Measurements from ENCODE around the gene ATP2B2. TPM values are rescaled to one million over a fixed set of nuclear protein-coding genes. Genes with fewer than 3 reads are reported as not detected.

ATP2B2 gene
- total RNA-seq, 1 donor from 2014 or later = 0.13 TPM

DNA sequence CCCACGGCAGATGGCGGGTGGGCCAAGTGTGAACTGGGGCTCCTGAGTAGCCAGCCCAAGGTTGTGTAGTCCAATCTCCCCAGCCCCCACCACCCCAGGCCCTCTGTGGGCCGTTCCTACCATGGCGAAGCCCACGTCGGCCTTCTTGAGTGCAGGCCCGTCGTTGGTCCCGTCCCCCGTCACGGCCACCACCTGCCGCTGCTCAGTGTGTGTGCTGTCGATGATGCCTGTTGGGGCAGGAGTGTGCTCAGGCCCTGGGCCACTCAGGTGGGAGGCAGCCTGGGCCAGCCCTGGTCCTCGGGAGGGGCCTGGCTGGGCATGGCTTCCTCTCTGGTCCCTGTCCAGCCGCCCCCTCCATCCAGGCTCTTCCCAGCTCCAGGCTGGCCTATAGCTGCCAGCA lies 159.5 kb downstream of the ATP2B2 start:
- Mint-ChIP-seq H3K27ac (ENCODE audit: unreplicated experiment) (no peak overlapping the region), H3K27me3 (ENCODE audit: unreplicated experiment) (no peaks in the 10 kb centered on the region), H3K9me3 (ENCODE audit: unreplicated experiment) (no peaks in the 10 kb centered on the region), H3K36me3 (ENCODE audit: unreplicated experiment) (no peaks in the 10 kb centered on the region), H3K4me1 (ENCODE audit: unreplicated experiment) (no peaks in the 10 kb centered on the region), H3K4me3 (ENCODE audit: unreplicated experiment) (no peak overlapping the region)
- TF ChIP-seq, protein P1, sequence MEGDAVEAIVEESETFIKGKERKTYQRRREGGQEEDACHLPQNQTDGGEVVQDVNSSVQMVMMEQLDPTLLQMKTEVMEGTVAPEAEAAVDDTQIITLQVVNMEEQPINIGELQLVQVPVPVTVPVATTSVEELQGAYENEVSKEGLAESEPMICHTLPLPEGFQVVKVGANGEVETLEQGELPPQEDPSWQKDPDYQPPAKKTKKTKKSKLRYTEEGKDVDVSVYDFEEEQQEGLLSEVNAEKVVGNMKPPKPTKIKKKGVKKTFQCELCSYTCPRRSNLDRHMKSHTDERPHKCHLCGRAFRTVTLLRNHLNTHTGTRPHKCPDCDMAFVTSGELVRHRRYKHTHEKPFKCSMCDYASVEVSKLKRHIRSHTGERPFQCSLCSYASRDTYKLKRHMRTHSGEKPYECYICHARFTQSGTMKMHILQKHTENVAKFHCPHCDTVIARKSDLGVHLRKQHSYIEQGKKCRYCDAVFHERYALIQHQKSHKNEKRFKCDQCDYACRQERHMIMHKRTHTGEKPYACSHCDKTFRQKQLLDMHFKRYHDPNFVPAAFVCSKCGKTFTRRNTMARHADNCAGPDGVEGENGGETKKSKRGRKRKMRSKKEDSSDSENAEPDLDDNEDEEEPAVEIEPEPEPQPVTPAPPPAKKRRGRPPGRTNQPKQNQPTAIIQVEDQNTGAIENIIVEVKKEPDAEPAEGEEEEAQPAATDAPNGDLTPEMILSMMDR (IDR thresholded peaks at IDR 0.05) = no peak
- no peak for DNase-seq (ENCODE audit: extremely low spot score, unreplicated experiment)

DNA sequence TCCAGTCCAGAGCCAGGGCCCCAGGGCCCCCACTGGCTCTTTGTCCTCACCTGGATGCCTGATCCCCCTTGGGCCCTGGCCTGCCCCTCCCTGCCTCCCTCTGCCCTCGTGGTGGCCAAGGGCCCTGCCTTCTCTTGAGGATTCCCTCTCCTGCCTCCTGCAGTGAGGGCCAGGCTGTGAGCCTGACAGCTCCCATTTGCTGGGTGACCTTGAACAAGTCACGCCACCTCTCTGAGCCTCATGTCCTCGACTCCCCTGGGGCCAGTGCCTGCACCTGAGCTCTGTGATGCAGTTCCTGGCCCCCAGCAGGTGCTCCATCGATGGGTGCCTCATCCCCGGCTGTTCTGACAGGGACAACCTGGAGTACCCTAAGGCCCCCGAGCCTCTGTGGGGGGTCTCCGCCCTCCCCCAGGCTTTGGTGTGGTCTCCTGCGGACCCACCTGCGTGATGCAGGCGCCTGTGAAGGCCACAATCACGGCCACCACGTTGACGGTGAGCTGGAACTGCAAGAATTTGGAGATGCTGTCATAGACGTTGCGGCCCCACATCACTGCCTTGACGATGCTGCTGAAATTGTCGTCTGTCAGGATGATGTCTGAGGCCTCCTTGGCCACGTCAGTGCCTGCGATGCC lies 160.3 kb downstream of the ATP2B2 start:
- no peaks in the 10 kb centered on the region for H3K36me3 Mint-ChIP-seq (ENCODE audit: unreplicated experiment)
- peaks cover 5% of the 10 kb centered on the region for H3K27me3 Mint-ChIP-seq (ENCODE audit: unreplicated experiment)
- H3K4me3 Mint-ChIP-seq (ENCODE audit: unreplicated experiment) = no peak overlapping the region
- TF ChIP-seq, protein P1 (IDR thresholded peaks at IDR 0.05) = no peak
- H3K27ac Mint-ChIP-seq (ENCODE audit: unreplicated experiment) = no peak overlapping the region
- no peak for DNase-seq (ENCODE audit: extremely low spot score, unreplicated experiment)
- no peaks in the 10 kb centered on the region for H3K4me1 Mint-ChIP-seq (ENCODE audit: unreplicated experiment)
- H3K9me3 Mint-ChIP-seq (ENCODE audit: unreplicated experiment) = no peaks in the 10 kb centered on the region

DNA sequence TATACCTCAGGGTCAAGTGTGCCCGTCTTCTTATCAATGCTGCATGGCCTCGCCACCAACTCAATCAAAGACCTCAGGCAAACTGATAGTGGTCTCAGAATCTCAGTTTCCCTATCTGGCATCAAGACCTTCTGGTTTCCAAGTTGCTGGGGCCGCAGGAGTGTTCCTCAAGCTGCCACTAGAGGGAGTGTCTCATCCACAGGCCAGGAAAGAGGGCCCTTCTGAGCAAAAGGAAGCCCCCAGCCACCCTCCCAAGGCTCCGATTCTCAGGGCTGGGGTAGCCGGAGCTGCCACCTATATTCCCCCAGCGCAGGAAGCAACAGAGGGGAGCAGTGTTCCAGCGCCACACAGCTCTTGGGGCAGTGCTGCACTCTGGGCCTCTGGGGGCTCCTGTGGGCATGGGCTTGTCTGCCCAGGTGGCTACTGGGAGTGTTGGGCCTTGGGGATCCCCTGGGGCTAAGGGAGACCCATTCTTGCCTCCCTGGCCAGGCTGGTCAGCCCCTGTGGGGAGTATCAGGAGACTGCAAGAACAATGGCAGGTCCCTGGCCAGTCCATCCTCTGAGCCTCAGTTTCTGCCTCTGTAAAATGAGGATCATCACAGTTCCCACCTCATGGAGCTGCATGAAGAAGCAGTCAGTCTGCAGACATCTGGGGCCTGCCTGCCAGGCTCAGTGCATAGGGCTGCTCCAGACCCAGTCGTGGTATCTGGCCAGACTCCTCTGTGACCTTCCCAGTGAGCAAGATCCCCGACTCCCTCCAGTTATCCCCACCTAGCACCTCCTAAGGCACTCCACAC lies 161.0 kb downstream of the ATP2B2 start:
- Mint-ChIP-seq H3K4me1 (ENCODE audit: unreplicated experiment) (no peaks in the 10 kb centered on the region), H3K4me3 (ENCODE audit: unreplicated experiment) (no peak overlapping the region), H3K36me3 (ENCODE audit: unreplicated experiment) (no peaks in the 10 kb centered on the region), H3K27me3 (ENCODE audit: unreplicated experiment) (peaks cover 6% of the 10 kb centered on the region), H3K27ac (ENCODE audit: unreplicated experiment) (no peak overlapping the region), H3K9me3 (ENCODE audit: unreplicated experiment) (no peaks in the 10 kb centered on the region)
- TF ChIP-seq, protein P1 (IDR thresholded peaks at IDR 0.05) = peak; percentile 95
- DNase-seq (ENCODE audit: extremely low spot score, unreplicated experiment) = no peak

DNA sequence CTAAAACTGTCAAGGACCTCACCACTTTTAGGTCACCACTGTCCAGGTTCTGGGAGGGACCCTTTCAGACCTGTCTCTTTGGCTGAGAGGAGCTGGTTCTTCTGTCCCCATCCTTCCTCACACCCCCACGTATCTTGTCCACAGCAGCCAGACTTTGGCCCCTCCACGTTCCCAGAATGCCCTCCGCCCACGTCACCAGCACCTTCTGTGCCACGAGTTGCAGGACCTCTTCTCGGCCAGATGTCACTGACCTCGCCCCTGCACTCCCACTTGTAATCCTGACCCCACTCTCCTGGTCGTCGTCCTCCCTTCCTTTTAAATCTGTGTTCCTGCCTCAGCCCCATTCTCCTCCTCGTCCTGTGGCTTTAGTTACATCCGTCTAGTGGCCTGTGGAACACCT lies 161.9 kb downstream of the ATP2B2 start:
- Mint-ChIP-seq H3K4me3 (ENCODE audit: unreplicated experiment) (no peak overlapping the region), H3K27me3 (ENCODE audit: unreplicated experiment) (peaks cover 6% of the 10 kb centered on the region), H3K4me1 (ENCODE audit: unreplicated experiment) (peaks cover 4% of the 10 kb centered on the region), H3K27ac (ENCODE audit: unreplicated experiment) (no peak overlapping the region), H3K9me3 (ENCODE audit: unreplicated experiment) (no peaks in the 10 kb centered on the region), H3K36me3 (ENCODE audit: unreplicated experiment) (no peaks in the 10 kb centered on the region)
- DNase-seq (ENCODE audit: extremely low spot score, unreplicated experiment) = no peak
- TF ChIP-seq, protein P1 (IDR thresholded peaks at IDR 0.05) = no peak

DNA sequence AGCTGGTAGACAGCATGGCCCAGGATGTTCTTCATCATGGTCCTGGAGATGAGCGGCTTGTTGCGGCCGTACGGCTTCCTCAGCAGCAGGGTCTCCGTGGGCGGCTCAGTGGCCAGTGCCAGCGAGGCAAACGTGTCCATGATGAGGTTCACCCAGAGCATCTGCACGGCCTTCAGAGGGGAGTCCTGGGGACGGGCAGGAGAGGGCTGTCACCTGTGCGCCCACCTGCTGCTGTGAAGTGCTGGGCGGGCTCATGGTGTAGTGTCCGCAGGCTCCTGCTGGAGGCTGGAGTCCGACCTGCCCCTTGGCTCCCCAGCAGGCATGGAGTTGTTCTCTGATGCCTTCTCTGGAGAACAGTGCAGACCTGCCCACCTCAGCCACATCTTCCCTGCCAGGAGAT lies 162.6 kb downstream of the ATP2B2 start:
- Mint-ChIP-seq H3K36me3 (ENCODE audit: unreplicated experiment) (no peaks in the 10 kb centered on the region), H3K27me3 (ENCODE audit: unreplicated experiment) (peaks cover 6% of the 10 kb centered on the region), H3K4me1 (ENCODE audit: unreplicated experiment) (peaks cover 4% of the 10 kb centered on the region), H3K27ac (ENCODE audit: unreplicated experiment) (no peak overlapping the region), H3K9me3 (ENCODE audit: unreplicated experiment) (no peaks in the 10 kb centered on the region), H3K4me3 (ENCODE audit: unreplicated experiment) (no peak overlapping the region)
- DNase-seq (ENCODE audit: extremely low spot score, unreplicated experiment) = no peak
- TF ChIP-seq, protein P1 (IDR thresholded peaks at IDR 0.05) = no peak
